ENCODE data around the gene ABI3BP. TPM values are rescaled to one million over a fixed set of nuclear protein-coding genes. Genes with fewer than 3 reads are reported as not detected.

The ABI3BP gene
- total RNA-seq, 1 donor from 2014 or later = 1.1 TPM

DNA sequence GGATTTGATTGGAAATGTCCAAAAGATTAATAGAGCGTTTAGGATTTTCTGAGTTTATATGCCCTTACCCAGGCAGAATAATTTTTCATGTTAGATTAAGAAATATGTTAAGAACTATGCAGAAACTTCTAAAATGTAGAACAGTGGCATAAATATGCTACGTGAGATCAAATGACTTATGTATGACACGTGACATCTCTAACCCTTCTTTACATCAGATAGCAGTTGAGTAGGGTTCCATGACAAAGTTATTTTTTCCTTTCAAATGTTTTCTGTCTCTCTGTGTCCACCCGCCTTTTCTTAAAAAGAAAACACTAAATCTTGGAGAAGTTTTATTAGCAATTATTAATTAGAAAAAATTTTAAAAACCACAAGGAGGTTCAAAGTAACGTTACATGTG is 292.5 kb downstream of the ABI3BP start:
- H3K4me3 ChIP-seq (ENCODE audit: insufficient read depth, low read depth, low read length) = no peak overlapping the region
- H3K27me3 Mint-ChIP-seq (ENCODE audit: low read depth, unreplicated experiment) = peaks cover 8% of the 10 kb centered on the region
- no peak overlapping the region for H3K27ac ChIP-seq (ENCODE audit: low read depth, low read length)
- no peak for DNase-seq (ENCODE audit: low read depth)
- H3K27ac Mint-ChIP-seq (ENCODE audit: unreplicated experiment) = no peak overlapping the region
- H3K4me2 ChIP-seq (ENCODE audit: low read length) = no peak overlapping the region
- H3K27me3 ChIP-seq (ENCODE audit: insufficient read depth, low read length) = no peaks in the 10 kb centered on the region
- H3K9me3 Mint-ChIP-seq (ENCODE audit: unreplicated experiment) = no peaks in the 10 kb centered on the region
- H3K4me3 Mint-ChIP-seq (ENCODE audit: unreplicated experiment) = no peak overlapping the region
- no peaks in the 10 kb centered on the region for H3K36me3 ChIP-seq (ENCODE audit: insufficient read depth, low read length)
- no peaks in the 10 kb centered on the region for H3K79me2 ChIP-seq (ENCODE audit: insufficient read depth, low read length)
- FAIRE-seq = no peak
- no peak overlapping the region for H3K9ac ChIP-seq (ENCODE audit: low read length)
- H3K36me3 Mint-ChIP-seq (ENCODE audit: low read depth, unreplicated experiment) = no peaks in the 10 kb centered on the region
- H3K4me1 Mint-ChIP-seq (ENCODE audit: low read depth, unreplicated experiment) = no peaks in the 10 kb centered on the region
- TF ChIP-seq, protein P1, sequence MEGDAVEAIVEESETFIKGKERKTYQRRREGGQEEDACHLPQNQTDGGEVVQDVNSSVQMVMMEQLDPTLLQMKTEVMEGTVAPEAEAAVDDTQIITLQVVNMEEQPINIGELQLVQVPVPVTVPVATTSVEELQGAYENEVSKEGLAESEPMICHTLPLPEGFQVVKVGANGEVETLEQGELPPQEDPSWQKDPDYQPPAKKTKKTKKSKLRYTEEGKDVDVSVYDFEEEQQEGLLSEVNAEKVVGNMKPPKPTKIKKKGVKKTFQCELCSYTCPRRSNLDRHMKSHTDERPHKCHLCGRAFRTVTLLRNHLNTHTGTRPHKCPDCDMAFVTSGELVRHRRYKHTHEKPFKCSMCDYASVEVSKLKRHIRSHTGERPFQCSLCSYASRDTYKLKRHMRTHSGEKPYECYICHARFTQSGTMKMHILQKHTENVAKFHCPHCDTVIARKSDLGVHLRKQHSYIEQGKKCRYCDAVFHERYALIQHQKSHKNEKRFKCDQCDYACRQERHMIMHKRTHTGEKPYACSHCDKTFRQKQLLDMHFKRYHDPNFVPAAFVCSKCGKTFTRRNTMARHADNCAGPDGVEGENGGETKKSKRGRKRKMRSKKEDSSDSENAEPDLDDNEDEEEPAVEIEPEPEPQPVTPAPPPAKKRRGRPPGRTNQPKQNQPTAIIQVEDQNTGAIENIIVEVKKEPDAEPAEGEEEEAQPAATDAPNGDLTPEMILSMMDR (IDR thresholded peaks at IDR 0.05; ENCODE audit: insufficient read depth, low read depth, low read length) = no peak
- no peak for TF ChIP-seq EZH2 (IDR thresholded peaks at IDR 0.05; ENCODE audit: insufficient read depth, low read length)
- H4K20me1 ChIP-seq (ENCODE audit: insufficient read depth, low read length) = no peaks in the 10 kb centered on the region
- H2AFZ ChIP-seq (ENCODE audit: low read depth, low read length) = no peak overlapping the region
- no peaks in the 10 kb centered on the region for H3K4me1 ChIP-seq (ENCODE audit: insufficient read depth, low read length)
- no peaks in the 10 kb centered on the region for H3K9me3 ChIP-seq (ENCODE audit: insufficient read depth, low read depth, low read length)

All from astrocyte (in vitro differentiated cells and primary cell).